Mesenchymal stem cell (in vitro differentiated cells and primary cell): ENCODE measurements around the gene NCKAP1.

Experiments
- DNase-seq: peaks from one replicate; pipeline ENCODE4 v3.0.0-alpha.2; 2013
- H2AFZ ChIP-seq: one replicate; pipeline ENCODE4 v1.6.1; 2013; ENCODE audit warnings: low read depth, mild to moderate bottlenecking, control low read depth, inconsistent platforms, low read length, moderate library complexity
- H2AK5ac ChIP-seq: 2 replicates; pipeline ENCODE4 v1.6.1; 2013; ENCODE audit warnings: low read length, moderate library complexity, mild to moderate bottlenecking, inconsistent platforms; ENCODE audit not compliant: severe bottlenecking
- H2BK120ac ChIP-seq: one replicate; pipeline ENCODE4 v1.6.1; 2013; ENCODE audit warnings: low read depth, mild to moderate bottlenecking, inconsistent platforms, low read length, moderate library complexity
- H2BK12ac ChIP-seq, 2 experiments: one replicate each; pipeline ENCODE4 v1.6.1; 2013; ENCODE audit warnings: inconsistent platforms in 2 of 2, low read length in 2 of 2, mild to moderate bottlenecking in 2 of 2, moderate library complexity in 2 of 2, control low read depth in 1 of 2
- H2BK15ac ChIP-seq: one replicate; pipeline ENCODE4 v1.6.1; 2013; ENCODE audit warnings: mild to moderate bottlenecking, low read depth, inconsistent platforms; ENCODE audit not compliant: poor library complexity, severe bottlenecking
- H2BK5ac ChIP-seq: 2 replicates; pipeline ENCODE4 v1.6.1; 2013; ENCODE audit warnings: low read depth, mild to moderate bottlenecking, low read length, control low read depth, inconsistent platforms; ENCODE audit not compliant: poor library complexity, severe bottlenecking
- H3K14ac ChIP-seq, 2 experiments: one replicate each; pipeline ENCODE4 v1.6.1; 2013; ENCODE audit warnings: inconsistent platforms in 2 of 2, low read length in 2 of 2, control low read depth in 1 of 2, mild to moderate bottlenecking in 1 of 2, moderate library complexity in 1 of 2
- H3K18ac ChIP-seq, 2 experiments: one replicate each; pipeline ENCODE4 v1.6.1; 2013; ENCODE audit warnings: inconsistent platforms in 2 of 2, low read length in 2 of 2, control low read depth in 1 of 2, low read depth in 1 of 2, mild to moderate bottlenecking in 1 of 2
- H3K23ac ChIP-seq, 2 experiments: one replicate each; pipeline ENCODE4 v1.6.1; 2013; ENCODE audit warnings: inconsistent platforms in 2 of 2, low read length in 2 of 2, mild to moderate bottlenecking in 2 of 2, moderate library complexity in 2 of 2, control low read depth in 1 of 2
- H3K27ac ChIP-seq: 2 replicates; pipeline ENCODE4 v1.5.1; 2013; ENCODE audit warnings: mild to moderate bottlenecking, moderate library complexity, low read length, control low read depth, inconsistent platforms; ENCODE audit not compliant: poor library complexity, severe bottlenecking
- H3K27me3 ChIP-seq, 2 experiments: 2 replicates each; pipeline versions ENCODE4 v1.6.1 to v1.7.0; 2013; ENCODE audit warnings: low read length in 2 of 2, mild to moderate bottlenecking in 2 of 2, moderate library complexity in 2 of 2, control low read depth in 1 of 2, inconsistent platforms in 1 of 2; ENCODE audit not compliant: control insufficient read depth in 1 of 2, insufficient read depth in 1 of 2
- H3K36me3 ChIP-seq, 2 experiments: 2 replicates each; pipeline versions ENCODE4 v1.6.1 to v1.7.0; 2013; ENCODE audit warnings: low read length in 2 of 2, control low read depth in 1 of 2, inconsistent platforms in 1 of 2, low read depth in 1 of 2, mild to moderate bottlenecking in 1 of 2; ENCODE audit not compliant: insufficient read depth in 2 of 2, control insufficient read depth in 1 of 2
- H3K4ac ChIP-seq, 2 experiments: one replicate each; pipeline ENCODE4 v1.6.1; 2013; ENCODE audit warnings: inconsistent platforms in 2 of 2, low read length in 2 of 2, mild to moderate bottlenecking in 2 of 2, moderate library complexity in 2 of 2, control low read depth in 1 of 2, low read depth in 1 of 2
- H3K4me1 ChIP-seq: 2 replicates; pipeline ENCODE4 v1.6.1; 2013; ENCODE audit warnings: low read depth, low read length, control low read depth; ENCODE audit not compliant: control insufficient read depth, insufficient read depth
- H3K4me2 ChIP-seq: 2 replicates; pipeline ENCODE4 v1.6.1; 2013; ENCODE audit warnings: low read length, mild to moderate bottlenecking, inconsistent platforms; ENCODE audit not compliant: poor library complexity, severe bottlenecking
- H3K4me3 ChIP-seq, 2 experiments: 2 replicates each; pipeline versions ENCODE4 v1.5.1 to v1.7.0; 2013; ENCODE audit warnings: low read length in 2 of 2, mild to moderate bottlenecking in 2 of 2, control low read depth in 1 of 2, low read depth in 1 of 2; ENCODE audit not compliant: insufficient read depth in 1 of 2
- H3K79me1 ChIP-seq: replicated peaks from 2 replicates; pipeline ENCODE4 v1.6.1; 2013; ENCODE audit warnings: mild to moderate bottlenecking, control low read depth, low read length, inconsistent platforms; ENCODE audit not compliant: poor library complexity, severe bottlenecking
- H3K9ac ChIP-seq: 2 replicates; pipeline ENCODE4 v1.7.0; 2013; ENCODE audit warnings: mild to moderate bottlenecking, low read length, moderate library complexity
- H3K9me3 ChIP-seq: 2 replicates; pipeline ENCODE4 v1.7.0; 2013; ENCODE audit warnings: mild to moderate bottlenecking, low read length; ENCODE audit not compliant: control insufficient read depth
- H4K8ac ChIP-seq: one replicate; pipeline ENCODE4 v1.6.1; 2013; ENCODE audit warnings: inconsistent platforms, mild to moderate bottlenecking, low read length, moderate library complexity
- H4K91ac ChIP-seq: one replicate; pipeline ENCODE4 v1.6.1; 2013; ENCODE audit warnings: mild to moderate bottlenecking, low read length, inconsistent platforms
- WGBS: methylation state at CpG from one replicate; pipeline ENCODE4 v1.1.7; 2013; ENCODE audit warnings: mixed read lengths; 5-methylcytosine and 5-hydroxymethylcytosine counted together

The NCKAP1 gene

GRCh38 chr2:183069174-183069573 lies 30.9 kb upstream of the NCKAP1 start:
- no peak overlapping the region for H2BK12ac ChIP-seq
- H3K4me2 ChIP-seq, result no peak overlapping the region
- 98% methylated on average over 2 of the region's 2 CpGs for WGBS
- peaks cover 0 to under 1% of the 10 kb centered on the region in 2 experiments for H3K27me3 ChIP-seq
- no peak overlapping the region for H3K23ac ChIP-seq
- H2BK5ac ChIP-seq, result no peak overlapping the region
- no peak overlapping the region for H3K18ac ChIP-seq
- H3K9me3 ChIP-seq, result no peaks in the 10 kb centered on the region
- no peak overlapping the region for H3K27ac ChIP-seq
- no peak overlapping the region for H2BK15ac ChIP-seq
- DNase-seq, result no peak
- no peak overlapping the region for H2AK5ac ChIP-seq
- H4K8ac ChIP-seq, result no peak overlapping the region
- no peak overlapping the region for H3K4ac ChIP-seq
- no peak overlapping the region for H3K9ac ChIP-seq
- no peaks in the 10 kb centered on the region for H3K36me3 ChIP-seq
- peaks cover 2% of the 10 kb centered on the region for H3K4me1 ChIP-seq
- no peak overlapping the region for H4K91ac ChIP-seq
- H2BK120ac ChIP-seq, result no peak overlapping the region
- H3K4me3 ChIP-seq, result no peak overlapping the region
- no peak overlapping the region for H2AFZ ChIP-seq
- no peaks in the 10 kb centered on the region for H3K79me1 ChIP-seq
- H3K14ac ChIP-seq, result no peak overlapping the region

GRCh38 chr2:183068561-183068960 lies 30.3 kb upstream of the NCKAP1 start:
- no peak overlapping the region for H3K4me3 ChIP-seq
- peaks cover 2% of the 10 kb centered on the region for H3K4me1 ChIP-seq
- H2AFZ ChIP-seq, result no peak overlapping the region
- no peak overlapping the region for H2AK5ac ChIP-seq
- no peak overlapping the region for H2BK12ac ChIP-seq
- H4K91ac ChIP-seq, result no peak overlapping the region
- WGBS, result 83% methylated on average over 3 of the region's 3 CpGs
- no peak overlapping the region for H3K23ac ChIP-seq
- H3K36me3 ChIP-seq, result no peaks in the 10 kb centered on the region
- no peaks in the 10 kb centered on the region for H3K9me3 ChIP-seq
- no peak overlapping the region for H3K4ac ChIP-seq
- H3K18ac ChIP-seq, result no peak overlapping the region
- H3K27ac ChIP-seq, result no peak overlapping the region
- no peaks in the 10 kb centered on the region for H3K79me1 ChIP-seq
- H2BK120ac ChIP-seq, result no peak overlapping the region
- no peak overlapping the region for H4K8ac ChIP-seq
- H3K4me2 ChIP-seq, result no peak overlapping the region
- DNase-seq, result no peak
- no peak overlapping the region for H2BK15ac ChIP-seq
- H3K27me3 ChIP-seq, result no peaks in the 10 kb centered on the region
- no peak overlapping the region for H3K9ac ChIP-seq
- no peak overlapping the region for H2BK5ac ChIP-seq
- H3K14ac ChIP-seq, result no peak overlapping the region

- H3K27me3 ChIP-seq, result no peaks in the 10 kb centered on the region
- H3K79me1 ChIP-seq, result no peaks in the 10 kb centered on the region
- H4K8ac ChIP-seq, result no peak overlapping the region
- H3K9ac ChIP-seq, result peak overlapping the region; percentile 72
- no peaks in the 10 kb centered on the region for H3K9me3 ChIP-seq
- no peak overlapping the region for H2BK5ac ChIP-seq
- WGBS, result 0% methylated on average over 1 of the region's 2 CpGs
- peaks cover 3% of the 10 kb centered on the region for H3K4me1 ChIP-seq
- peak; percentile 89 for DNase-seq
- no peak overlapping the region for H3K4ac ChIP-seq
- no peak overlapping the region for H4K91ac ChIP-seq
- H3K14ac ChIP-seq, result no peak overlapping the region
- H3K4me2 ChIP-seq, result no peak overlapping the region
- H2BK120ac ChIP-seq, result no peak overlapping the region
- no peaks in the 10 kb centered on the region for H3K36me3 ChIP-seq
- no peak overlapping the region for H2BK12ac ChIP-seq
- no peak overlapping the region for H3K23ac ChIP-seq
- H3K18ac ChIP-seq, result no peak overlapping the region
- H3K4me3 ChIP-seq, result peak overlapping the region in 1 of 2 experiments; percentile 2
- no peak overlapping the region for H3K27ac ChIP-seq
- no peak overlapping the region for H2BK15ac ChIP-seq
- H2AFZ ChIP-seq, result no peak overlapping the region
- H2AK5ac ChIP-seq, result no peak overlapping the region
These were observed 24.8 kb upstream of the NCKAP1 start for GRCh38 chr2:183063083-183063482.

- Histone ChIP-seq H4K8ac (no peak overlapping the region), H3K4me1 (peaks cover 4% of the 10 kb centered on the region), H2BK5ac (no peak overlapping the region), H3K9me3 (no peaks in the 10 kb centered on the region), H3K14ac (no peak overlapping the region), H3K27ac (no peak overlapping the region), H3K4me2 (no peak overlapping the region), H4K91ac (no peak overlapping the region), H3K27me3 (no peaks in the 10 kb centered on the region), H3K36me3 (no peaks in the 10 kb centered on the region), H3K9ac (no peak overlapping the region), H3K18ac (peak overlapping the region in 1 of 2 experiments; percentile 33), H3K4ac (no peak overlapping the region), H2BK12ac (peak overlapping the region in 1 of 2 experiments; percentile 42), H2AFZ (no peak overlapping the region), H2AK5ac (peak overlapping the region; percentile 83), H2BK15ac (no peak overlapping the region), H3K23ac (no peak overlapping the region), H2BK120ac (no peak overlapping the region), H3K79me1 (no peaks in the 10 kb centered on the region), H3K4me3 (no peak overlapping the region)
- 96% methylated on average over 14 of the region's 14 CpGs for WGBS
- no peak for DNase-seq
These were observed 22.4 kb upstream of the NCKAP1 start for GRCh38 chr2:183060571-183061231.
